ENCODE measurements around the gene MSI2.

- TF ChIP-seq, protein P1, sequence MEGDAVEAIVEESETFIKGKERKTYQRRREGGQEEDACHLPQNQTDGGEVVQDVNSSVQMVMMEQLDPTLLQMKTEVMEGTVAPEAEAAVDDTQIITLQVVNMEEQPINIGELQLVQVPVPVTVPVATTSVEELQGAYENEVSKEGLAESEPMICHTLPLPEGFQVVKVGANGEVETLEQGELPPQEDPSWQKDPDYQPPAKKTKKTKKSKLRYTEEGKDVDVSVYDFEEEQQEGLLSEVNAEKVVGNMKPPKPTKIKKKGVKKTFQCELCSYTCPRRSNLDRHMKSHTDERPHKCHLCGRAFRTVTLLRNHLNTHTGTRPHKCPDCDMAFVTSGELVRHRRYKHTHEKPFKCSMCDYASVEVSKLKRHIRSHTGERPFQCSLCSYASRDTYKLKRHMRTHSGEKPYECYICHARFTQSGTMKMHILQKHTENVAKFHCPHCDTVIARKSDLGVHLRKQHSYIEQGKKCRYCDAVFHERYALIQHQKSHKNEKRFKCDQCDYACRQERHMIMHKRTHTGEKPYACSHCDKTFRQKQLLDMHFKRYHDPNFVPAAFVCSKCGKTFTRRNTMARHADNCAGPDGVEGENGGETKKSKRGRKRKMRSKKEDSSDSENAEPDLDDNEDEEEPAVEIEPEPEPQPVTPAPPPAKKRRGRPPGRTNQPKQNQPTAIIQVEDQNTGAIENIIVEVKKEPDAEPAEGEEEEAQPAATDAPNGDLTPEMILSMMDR (conservative IDR thresholded peaks at IDR 0.05; ENCODE audit: low read length), result no peak
- no peak for TF ChIP-seq EZH2phosphoT487 (IDR thresholded peaks at IDR 0.05; ENCODE audit: borderline replicate concordance)
Observed at GRCh38 chr17:57622683-57623433, 366.5 kb downstream of the MSI2 start.
